GM21723 (cell line): ENCODE measurements around the gene ACBD5.
A peak's percentile ranks its signal among the peaks of the same experiment; 100 is the strongest.
"Not testable (repeated sequence)": the region's sequence is repeated elsewhere in the genome, so short reads cannot be mapped to it uniquely, and the experiment has no call there.

ENCODE experiments used
- ATAC-seq: cut with Tn5 transposase; IDR thresholded peaks from one replicate; pipeline ENCODE4 v1.9.1; 2021; ENCODE audit warnings: mild to moderate bottlenecking, moderate library complexity; ENCODE audit not compliant: unreplicated experiment

Gene ACBD5

GRCh38 chr10:27240212-27241009 lies at the start of gene ACBD5:
Gene ACBD5, minus strand, starts transcription at chr10:27240797. Its CDS starts 109 bp downstream, at chr10:27240688.
- ATAC-seq: peak; percentile 53

GRCh38 chr10:27285093-27285492 lies 44.5 kb upstream of the ACBD5 start:
- ATAC-seq: no peak

- ATAC-seq: no peak
Observed at GRCh38 chr10:27276581-27276980, 36.0 kb upstream of the ACBD5 start.

- not testable (repeated sequence) for ATAC-seq
Observed at GRCh38 chr10:27266025-27266424, 25.4 kb upstream of the ACBD5 start.

- not testable (repeated sequence) for ATAC-seq
Observed at GRCh38 chr10:27262788-27263187, 22.2 kb upstream of the ACBD5 start.

- peak; percentile 71 for ATAC-seq
Observed at GRCh38 chr10:27258838-27259812, 18.5 kb upstream of the ACBD5 start.

GRCh38 chr10:27258492-27258837 lies 17.9 kb upstream of the ACBD5 start:
- no peak for ATAC-seq

- ATAC-seq: no peak
Observed at GRCh38 chr10:27256299-27257189, 15.9 kb upstream of the ACBD5 start.

GRCh38 chr10:27253576-27253975 lies 13.0 kb upstream of the ACBD5 start:
- ATAC-seq: no peak

GRCh38 chr10:27252267-27253000 lies 11.8 kb upstream of the ACBD5 start:
- peak; percentile 99 for ATAC-seq

GRCh38 chr10:27251554-27251953 lies 11.0 kb upstream of the ACBD5 start:
- ATAC-seq: no peak

GRCh38 chr10:27248215-27248614 lies 7.6 kb upstream of the ACBD5 start:
- ATAC-seq: no peak

GRCh38 chr10:27247441-27247840 lies 6.8 kb upstream of the ACBD5 start:
- no peak for ATAC-seq

- ATAC-seq: no peak
Observed at GRCh38 chr10:27247006-27247405, 6.4 kb upstream of the ACBD5 start.

GRCh38 chr10:27245836-27246235 lies 5.2 kb upstream of the ACBD5 start:
- ATAC-seq: no peak

- ATAC-seq: no peak
Observed at GRCh38 chr10:27244976-27245375, 4.4 kb upstream of the ACBD5 start.

- ATAC-seq: peak; percentile 46
Observed at GRCh38 chr10:27242951-27243551, 2.5 kb upstream of the ACBD5 start.

GRCh38 chr10:27242473-27242950 lies 1.9 kb upstream of the ACBD5 start:
- ATAC-seq: no peak

- peak; percentile 64 for ATAC-seq
Observed at GRCh38 chr10:27241652-27242472, 1.3 kb upstream of the ACBD5 start.
